Mucosa of gallbladder (tissue), 1 donor: ENCODE measurements around the gene BLACAT1. TPM values are rescaled to one million over a fixed set of nuclear protein-coding genes. Genes with fewer than 3 reads are reported as not detected.

Experiments used
- DNase-seq: peaks from one replicate; pipeline ENCODE4 v3.0.0-alpha.2; 2020; ENCODE audit warnings: low spot score
- total RNA-seq: library from RNA; stranded (reverse); gene quantifications from one replicate; pipeline ENCODE4 v1.2.1, GENCODE V29; 2021
- donor health status: DM: no; HTN: no; CAD: no.

Gene BLACAT1
- 0.81 TPM for total RNA-seq

GRCh38 chr1:205455581-205456382, at the start of gene BLACAT1:
BLACAT1 (minus strand) TSS chr1:205456045.
- DNase-seq: no peak

- DNase-seq: no peak
Measured at GRCh38 chr1:205505076-205505729, 49.4 kb upstream of the BLACAT1 start.

DNA sequence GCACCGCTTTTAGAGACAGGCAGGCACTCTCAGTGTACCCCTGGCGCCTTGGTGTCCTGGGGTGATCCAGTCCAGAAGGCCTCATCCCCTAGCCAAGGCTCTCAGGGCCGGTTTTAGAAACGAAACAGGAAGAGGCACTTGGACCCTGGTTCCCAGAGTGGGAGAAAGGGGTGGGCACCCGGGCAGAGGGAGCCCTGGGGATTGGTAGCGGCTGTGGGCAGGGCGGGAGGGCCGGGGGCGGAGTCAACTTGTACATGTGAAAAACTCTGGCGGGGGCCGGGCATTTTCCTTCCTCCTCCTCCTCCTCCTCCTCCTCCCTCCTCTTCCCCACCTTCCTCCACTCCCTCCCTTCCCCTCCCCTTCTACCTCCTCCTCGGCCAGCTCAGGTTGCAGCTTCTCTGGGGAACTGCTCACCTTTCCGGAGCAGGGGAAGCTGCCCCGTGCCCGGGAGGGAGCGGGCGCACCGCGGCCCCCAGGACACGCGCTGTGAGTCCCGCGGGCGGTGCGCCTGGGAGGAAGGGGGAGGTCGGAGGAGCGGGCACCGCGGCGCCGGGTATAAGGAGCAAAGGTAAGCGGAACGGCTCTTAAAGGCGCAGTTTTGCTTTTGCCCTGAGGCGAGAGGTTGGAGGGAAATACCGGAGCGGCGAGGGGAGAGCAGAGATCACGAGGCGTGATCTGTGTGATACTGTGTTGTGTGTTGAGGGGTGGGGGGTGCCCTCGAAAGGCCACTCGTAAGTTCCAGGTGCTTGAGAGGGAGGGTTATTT, 48.6 kb upstream of the BLACAT1 start, which contains the start of gene CDK18:
Gene CDK18 (plus strand): TSS at position 359 of the 765 bp plus-strand sequence. CDS start 18,499 bp downstream, outside the sequence.
- peak; percentile 88 for DNase-seq

DNA sequence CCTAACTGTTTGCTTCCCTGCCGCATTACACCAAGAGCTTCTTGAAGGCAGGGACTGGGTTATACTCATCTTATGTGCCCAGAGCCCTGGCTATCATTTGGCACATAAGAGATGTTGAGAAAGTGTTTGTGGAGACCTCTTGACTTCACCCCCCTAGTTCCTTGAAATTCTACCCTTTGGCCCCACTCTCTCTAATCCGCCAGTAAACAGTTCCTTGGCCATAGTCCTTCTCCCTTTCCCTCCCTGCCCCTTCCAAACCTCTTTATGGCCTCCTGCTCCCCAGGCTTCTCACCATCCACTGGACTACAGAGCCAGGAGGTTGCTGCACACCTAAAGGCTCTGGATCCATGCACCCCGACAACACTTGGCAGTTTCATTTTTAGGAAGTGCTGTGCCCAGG, 47.1 kb upstream of the BLACAT1 start:
- no peak for DNase-seq

DNA sequence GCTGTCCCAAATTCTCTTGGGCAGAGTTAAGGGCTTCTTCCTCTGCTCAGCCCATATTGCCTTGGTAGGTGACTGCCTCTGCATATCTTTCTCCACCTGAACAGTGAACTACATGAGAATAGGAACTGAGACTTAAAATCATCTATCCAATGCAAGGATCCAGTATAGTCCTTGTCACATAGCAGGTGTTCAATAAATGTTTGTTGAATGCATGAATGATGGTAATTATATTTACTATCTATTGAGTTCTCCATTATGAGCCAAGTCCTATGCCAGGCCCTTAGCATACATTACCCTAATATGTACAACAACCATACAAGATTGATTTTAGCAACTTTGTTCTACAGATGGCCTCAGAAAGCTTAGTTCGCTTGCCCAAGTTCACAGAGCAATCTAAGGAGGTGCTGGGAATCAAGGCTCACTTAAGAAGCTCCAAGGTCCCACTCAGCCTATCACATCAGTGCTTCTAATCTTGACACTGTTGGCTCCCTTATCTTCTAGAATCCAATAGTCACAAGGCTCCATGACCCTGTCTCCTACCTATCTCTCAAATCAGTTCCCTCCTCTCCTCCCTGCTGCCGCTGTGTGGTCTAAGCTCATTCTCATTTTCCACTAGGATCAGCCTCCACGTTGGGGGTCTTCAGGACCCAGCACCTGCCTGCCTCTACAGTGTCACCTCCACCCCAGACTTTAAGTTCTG, 46.4 kb upstream of the BLACAT1 start:
- no peak for DNase-seq

DNA sequence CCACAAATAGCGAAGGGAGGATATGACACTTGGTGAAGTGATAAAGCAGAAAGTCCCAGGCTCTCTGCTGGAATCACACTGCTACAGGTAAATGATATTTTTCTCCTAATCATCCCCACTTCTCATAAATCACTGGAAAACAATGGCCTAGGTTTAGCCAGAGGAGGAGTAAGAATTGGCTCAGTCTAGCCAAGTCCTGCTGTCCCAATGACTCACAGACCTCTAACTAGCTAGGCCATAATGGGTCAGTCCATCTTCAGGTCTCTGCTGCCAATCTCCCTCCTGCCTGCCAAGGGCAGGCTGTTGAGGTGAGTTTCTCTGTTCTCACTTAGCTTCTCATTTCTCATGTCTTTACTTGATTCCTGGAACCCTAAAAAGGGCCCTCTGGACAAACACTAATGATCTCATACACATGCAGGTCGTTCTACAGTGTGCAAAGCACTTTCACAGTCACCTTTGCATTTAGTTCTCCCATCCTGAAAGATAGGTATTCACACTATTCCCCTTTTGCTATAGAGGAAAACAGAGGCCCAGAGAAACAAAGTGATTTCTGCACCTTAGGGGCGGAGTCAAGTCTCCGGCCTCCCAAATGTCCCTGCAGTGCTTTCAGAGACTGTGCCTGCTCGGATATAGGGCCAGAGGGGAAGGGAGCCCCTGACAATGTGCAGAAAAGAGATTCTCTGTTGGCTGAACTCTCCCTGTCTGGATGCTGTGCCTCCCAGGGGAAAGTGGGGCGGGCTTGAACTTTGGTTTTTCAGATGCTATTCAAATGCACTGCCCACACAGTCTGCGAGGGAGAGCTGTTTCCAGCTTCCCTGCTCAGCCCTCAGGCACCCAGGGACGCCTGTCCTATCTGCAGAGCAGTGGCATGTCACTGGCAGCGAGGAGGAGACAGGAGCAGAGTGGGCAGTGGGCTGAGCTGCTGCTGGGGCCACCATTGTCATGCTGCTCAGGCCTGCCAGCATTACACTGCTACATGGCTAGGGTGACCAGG, 44.7 kb upstream of the BLACAT1 start:
- no peak for DNase-seq

GRCh38 chr1:205499789-205500188, 43.9 kb upstream of the BLACAT1 start:
- DNase-seq: no peak

GRCh38 chr1:205497351-205497750, 41.5 kb upstream of the BLACAT1 start:
- DNase-seq: no peak

- no peak for DNase-seq
Measured at GRCh38 chr1:205496661-205497060, 40.8 kb upstream of the BLACAT1 start.

- no peak for DNase-seq
Measured at GRCh38 chr1:205495237-205495823, 39.5 kb upstream of the BLACAT1 start.

DNA sequence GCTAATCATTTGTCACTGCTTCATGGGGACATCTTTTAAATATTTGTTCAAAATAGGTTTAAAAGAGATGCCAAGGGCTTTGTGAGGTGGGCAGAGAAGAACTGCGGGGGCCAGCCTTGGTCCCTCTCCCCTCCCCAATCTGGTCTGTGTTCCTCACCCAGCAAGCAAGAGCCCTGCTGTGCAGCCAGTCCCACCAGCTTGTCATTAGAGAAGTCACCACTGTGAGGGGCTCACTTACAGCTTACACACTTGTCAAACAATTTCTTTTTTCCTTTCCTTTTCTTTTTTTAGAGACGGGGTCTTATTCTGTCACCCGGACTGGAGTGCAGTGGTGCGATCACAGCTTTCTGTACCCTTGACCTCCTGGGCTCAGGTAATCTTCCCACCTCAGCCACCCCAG, 38.3 kb upstream of the BLACAT1 start:
- no peak for DNase-seq

DNA sequence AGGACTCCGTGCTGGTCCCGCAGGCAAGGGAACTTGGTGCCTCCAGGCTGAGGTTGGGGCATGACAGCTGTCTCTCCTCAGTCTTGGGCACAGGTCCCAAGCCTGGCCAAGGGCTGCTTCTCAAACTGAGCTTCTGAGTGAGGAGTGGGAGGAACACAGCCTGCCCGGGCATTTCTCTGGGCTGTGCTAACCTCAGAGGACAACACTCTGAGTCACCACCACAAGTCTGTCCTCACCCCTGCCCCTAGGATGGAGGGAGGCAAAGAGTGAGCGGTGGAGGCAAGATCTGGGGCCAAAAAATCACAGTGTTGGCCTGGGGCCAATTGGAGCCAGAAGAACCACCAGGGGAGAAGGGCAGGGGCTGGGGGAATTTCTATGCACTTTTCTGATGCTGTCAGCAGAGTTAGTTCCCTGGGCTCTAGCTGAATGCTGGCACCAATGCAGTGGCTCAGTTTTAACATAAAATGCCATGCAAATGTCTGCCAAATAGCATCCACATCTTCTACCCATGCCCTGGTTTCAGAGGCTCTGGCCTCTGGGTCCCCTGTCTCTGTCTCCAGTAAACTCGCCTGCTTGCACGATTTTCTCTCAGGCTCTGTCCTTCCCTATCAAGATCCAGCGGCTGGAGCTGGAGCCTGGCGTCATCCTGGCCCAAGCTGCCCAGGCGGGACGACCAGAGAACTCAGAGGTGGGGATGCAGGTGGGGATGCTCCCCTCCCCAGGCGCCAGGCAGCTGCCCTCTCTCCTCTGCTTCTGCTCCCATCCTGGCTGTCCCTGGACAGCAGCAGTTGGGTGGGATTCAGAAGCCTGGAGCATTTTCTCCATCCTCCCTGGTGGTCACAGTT, 37.6 kb upstream of the BLACAT1 start:
- no peak for DNase-seq

- no peak for DNase-seq
Measured at GRCh38 chr1:205492774-205493173, 36.9 kb upstream of the BLACAT1 start.

GRCh38 chr1:205492201-205492667, 36.4 kb upstream of the BLACAT1 start:
- no peak for DNase-seq

GRCh38 chr1:205491794-205492193, 35.9 kb upstream of the BLACAT1 start:
- no peak for DNase-seq

DNA sequence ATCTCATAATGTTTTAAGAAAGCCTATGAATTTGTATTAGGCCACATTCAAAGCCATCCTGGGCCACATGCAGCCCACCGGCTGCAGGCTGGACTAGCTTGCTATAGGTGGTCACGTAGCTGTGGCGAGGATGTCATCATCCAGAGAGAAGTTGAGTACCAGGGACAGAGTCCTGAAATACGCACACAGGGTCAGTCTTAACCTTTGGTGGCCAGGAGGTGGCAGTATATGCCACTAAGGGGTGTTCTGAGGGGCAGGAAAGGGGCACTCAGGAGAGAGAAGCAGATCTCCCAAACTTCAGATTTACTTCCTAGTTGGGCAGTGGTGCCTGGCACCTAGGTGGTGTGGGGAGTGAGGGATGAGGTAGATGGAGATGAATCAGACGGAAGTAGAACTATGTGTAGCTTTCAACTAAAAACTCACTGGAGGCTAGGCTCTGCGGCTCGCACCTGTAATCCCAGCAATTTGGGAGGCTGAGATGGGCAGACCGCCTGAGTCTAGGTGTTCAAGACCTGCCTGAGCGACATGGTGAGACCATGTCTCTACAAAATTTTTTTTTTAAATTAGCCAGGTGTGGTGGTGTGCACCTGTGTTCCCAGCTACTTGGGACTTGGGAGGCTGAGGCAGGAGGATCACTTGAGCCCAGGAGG, 32.4 kb upstream of the BLACAT1 start:
- DNase-seq: peak; percentile 53

DNA sequence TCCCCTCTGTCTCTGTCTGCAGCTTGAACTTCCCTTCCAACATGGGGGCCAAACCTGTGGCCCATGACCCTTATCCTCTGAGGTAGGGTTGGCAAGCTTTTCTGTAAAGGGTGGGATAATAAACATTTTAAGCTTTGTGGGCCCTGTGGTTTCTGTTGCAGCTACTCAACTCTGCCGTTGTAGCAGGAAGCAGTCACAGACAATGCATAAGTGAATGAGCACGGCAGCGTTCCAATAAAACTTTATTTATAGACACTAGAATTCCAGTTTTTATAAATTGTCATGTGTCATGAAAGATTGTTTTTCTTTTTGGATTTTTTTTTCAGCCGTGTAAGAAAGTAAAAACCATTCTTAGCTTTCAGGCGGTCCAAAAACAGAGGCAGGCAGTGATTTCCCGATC, 30.4 kb upstream of the BLACAT1 start:
- no peak for DNase-seq
